OCI-LY7 (cell line): ENCODE data around the gene ZNF143. TPM values are rescaled to one million over a fixed set of nuclear protein-coding genes. Genes with fewer than 3 reads are reported as not detected.
A peak's percentile ranks its signal among the peaks of the same experiment; 100 is the strongest.

Experiments used
- BruUV-seq: library from RNA; stranded (reverse); fragments of 400-500 nt; replicated peaks from 2 replicates; lab custom pipeline; 2021; lab: Mats Ljungman, UMichigan
- CTCF ChIA-PET: fragments of 300-600 bp; sonication (Branson Sonifier 250); formaldehyde crosslinking; loops from one replicate; lab custom pipeline; 2022; ENCODE audit warnings: antibody characterized with exemption; ENCODE audit not compliant: unreplicated experiment; lab: Charles Lee
- POLR2A ChIA-PET: fragments of 300-600 bp; sonication (Branson Sonifier 250); formaldehyde crosslinking; loops from one replicate; lab custom pipeline; 2022; ENCODE audit warnings: antibody characterized with exemption; lab: Charles Lee
- DNase-seq: peaks from one replicate; pipeline ENCODE4 v3.0.0-alpha.2; 2015; ENCODE audit warnings: low spot score
- H2AFZ ChIP-seq: fragments of 200-600 bp; sonication (generic), shearing (Covaris generic); 2 replicates; pipeline ENCODE4 v1.6.1; 2014; ENCODE audit warnings: mild to moderate bottlenecking, antibody characterized with exemption, low read length, moderate library complexity
- H3K27ac ChIP-seq: fragments of 200-600 bp; sonication (generic); 2 replicates; pipeline ENCODE4 v1.5.1; 2014; ENCODE audit warnings: mixed run types, low read depth, mild to moderate bottlenecking, moderate library complexity, low read length, inconsistent platforms; ENCODE audit not compliant: poor library complexity, severe bottlenecking
- H3K36me3 ChIP-seq: fragments of 200-600 bp; sonication (generic); 2 replicates; pipeline ENCODE4 v1.6.1; 2014; ENCODE audit warnings: mild to moderate bottlenecking, antibody characterized with exemption, low read length, moderate library complexity, mixed read lengths; ENCODE audit not compliant: insufficient read depth
- H3K4me1 ChIP-seq: fragments of 200-600 bp; sonication (generic); 2 replicates; pipeline ENCODE4 v1.5.1; 2014; ENCODE audit warnings: mild to moderate bottlenecking, low read length; ENCODE audit not compliant: insufficient read depth, poor library complexity, severe bottlenecking
- H3K4me2 ChIP-seq: fragments of 200-600 bp; sonication (generic); 2 replicates; pipeline ENCODE4 v1.6.1; 2014; ENCODE audit warnings: mild to moderate bottlenecking, low read length
- H3K4me3 ChIP-seq: fragments of 200-600 bp; sonication (generic); 2 replicates; pipeline ENCODE4 v1.5.1; 2014; ENCODE audit warnings: mild to moderate bottlenecking, low read depth, low read length; ENCODE audit not compliant: poor library complexity, severe bottlenecking
- H3K79me2 ChIP-seq: fragments of 200-600 bp; sonication (generic); 2 replicates; pipeline ENCODE4 v1.6.1; 2016; ENCODE audit warnings: low read depth, mild to moderate bottlenecking, low read length, moderate library complexity, mixed read lengths; ENCODE audit not compliant: insufficient read depth
- H3K9me2 ChIP-seq: fragments of 200-600 bp; sonication (generic); 2 replicates; pipeline ENCODE4 v1.6.1; 2016; ENCODE audit warnings: mild to moderate bottlenecking, low read length, mixed read lengths; ENCODE audit not compliant: insufficient read depth
- H3K9me3 ChIP-seq: fragments of 200-600 bp; sonication (generic); 2 replicates; pipeline ENCODE4 v1.6.1; 2014; ENCODE audit warnings: mild to moderate bottlenecking, mixed run types, low read length, mixed read lengths
- H4K20me1 ChIP-seq: fragments of 200-600 bp; sonication (generic); 2 replicates; pipeline ENCODE4 v1.6.1; 2014; ENCODE audit warnings: mild to moderate bottlenecking, antibody characterized with exemption, low read length, moderate library complexity, mixed read lengths; ENCODE audit not compliant: insufficient read depth
- EZH2phosphoT487 ChIP-seq: fragments of 200-600 bp; sonication (generic); IDR thresholded peaks from 2 replicates; pipeline ENCODE4 v1.6.1; 2018; ENCODE audit warnings: low read depth, borderline replicate concordance, mild to moderate bottlenecking, mixed run types, antibody characterized with exemption, low read length, moderate library complexity, mixed read lengths
- intact Hi-C: fragments of 100-400 bp; cut with micrococcal nuclease; formaldehyde crosslinking; loops from one replicate; pipeline ENCODE4 v1.10.0; 2022; ENCODE audit not compliant: unreplicated experiment
- small RNA-seq: library from RNA; depleted of rRNA; stranded (forward); fragments of <200 nt; gene quantifications from one replicate; pipeline ENCODE3, GENCODE V24; 2014
- total RNA-seq, 2 experiments: library from RNA; depleted of rRNA in 1 of 2; stranded (reverse); fragments of >200 nt in 1 of 2; shearing (Covaris generic) in 1 of 2; gene quantifications; 2 replicates each; pipeline ENCODE4 v1.2.3, GENCODE V29; 2014 to 2022
- TF ChIP-seq, protein P1 (sequence below): fragments of 200-600 bp; sonication (generic); conservative IDR thresholded peaks from 2 replicates; pipeline ENCODE4 v1.5.1; 2014; ENCODE audit warnings: mild to moderate bottlenecking, antibody characterized with exemption, low read length, moderate library complexity, mixed read lengths

The ZNF143 gene
- total RNA-seq, 2 experiments from 2014 or later, result 25.0 to 28.4 TPM

GRCh38 chr11:9576701-9577381 lies 116.0 kb downstream of the ZNF143 start:
- peak overlapping the region; percentile 78 for H3K27ac ChIP-seq
- CTCF ChIA-PET, result interaction anchor here (0.7 to 1.5 kb wide), 3 partner anchors 18 to 36 kb away, joined by 3 to 6 read pairs (median 4); no protein-coding TSS in a partner anchor
- H4K20me1 ChIP-seq, result peaks cover 59% of the 10 kb centered on the region
- peaks cover 84% of the 10 kb centered on the region for H3K79me2 ChIP-seq
- no peaks in the 10 kb centered on the region for H3K9me3 ChIP-seq
- no peak overlapping the region for H2AFZ ChIP-seq
- no peaks in the 10 kb centered on the region for H3K9me2 ChIP-seq
- H3K4me3 ChIP-seq, result peak overlapping the region; percentile 99
- intact Hi-C loops, result loop anchor here (1.0 to 5.0 kb wide), 3 partner anchors 20 to 110 kb away; no protein-coding TSS in a partner anchor
- peaks cover 50% of the 10 kb centered on the region for H3K4me1 ChIP-seq
- H3K36me3 ChIP-seq, result peaks cover 77% of the 10 kb centered on the region
- TF ChIP-seq, protein P1, sequence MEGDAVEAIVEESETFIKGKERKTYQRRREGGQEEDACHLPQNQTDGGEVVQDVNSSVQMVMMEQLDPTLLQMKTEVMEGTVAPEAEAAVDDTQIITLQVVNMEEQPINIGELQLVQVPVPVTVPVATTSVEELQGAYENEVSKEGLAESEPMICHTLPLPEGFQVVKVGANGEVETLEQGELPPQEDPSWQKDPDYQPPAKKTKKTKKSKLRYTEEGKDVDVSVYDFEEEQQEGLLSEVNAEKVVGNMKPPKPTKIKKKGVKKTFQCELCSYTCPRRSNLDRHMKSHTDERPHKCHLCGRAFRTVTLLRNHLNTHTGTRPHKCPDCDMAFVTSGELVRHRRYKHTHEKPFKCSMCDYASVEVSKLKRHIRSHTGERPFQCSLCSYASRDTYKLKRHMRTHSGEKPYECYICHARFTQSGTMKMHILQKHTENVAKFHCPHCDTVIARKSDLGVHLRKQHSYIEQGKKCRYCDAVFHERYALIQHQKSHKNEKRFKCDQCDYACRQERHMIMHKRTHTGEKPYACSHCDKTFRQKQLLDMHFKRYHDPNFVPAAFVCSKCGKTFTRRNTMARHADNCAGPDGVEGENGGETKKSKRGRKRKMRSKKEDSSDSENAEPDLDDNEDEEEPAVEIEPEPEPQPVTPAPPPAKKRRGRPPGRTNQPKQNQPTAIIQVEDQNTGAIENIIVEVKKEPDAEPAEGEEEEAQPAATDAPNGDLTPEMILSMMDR, result no peak
- no peak for TF ChIP-seq EZH2phosphoT487
- DNase-seq, result no peak
- POLR2A ChIA-PET, result interaction anchor here (0.7 to 15.1 kb wide), 17 partner anchors 7 to 613 kb away, joined by 3 to 509 read pairs (median 4); partner anchors contain the start of gene TMEM9B
- H3K4me2 ChIP-seq, result peak overlapping the region; percentile 88
- BruUV-seq, result no TSS peak

DNA sequence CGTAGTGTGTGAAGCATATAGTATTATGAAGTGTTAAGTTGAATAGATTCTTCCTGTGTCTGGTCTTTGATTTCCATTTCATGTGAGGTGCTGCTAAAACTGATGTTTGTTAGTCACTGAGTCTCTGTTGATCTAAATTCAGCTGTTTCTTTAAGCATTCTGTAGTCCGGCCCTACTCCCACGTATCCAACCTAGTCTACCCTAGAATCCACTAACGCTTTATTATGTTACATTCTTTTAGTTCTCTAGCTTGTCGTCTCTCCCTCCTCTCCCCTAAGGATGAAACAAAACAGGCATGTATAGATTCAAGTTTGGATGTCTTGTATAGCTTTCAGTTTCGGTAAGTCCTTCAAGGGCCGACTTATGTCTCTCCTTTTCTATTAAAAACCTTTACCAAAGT lies 116.7 kb downstream of the ZNF143 start:
- Histone ChIP-seq H2AFZ (no peak overlapping the region), H4K20me1 (peaks cover 59% of the 10 kb centered on the region), H3K79me2 (peaks cover 90% of the 10 kb centered on the region), H3K27ac (peak overlapping the region; percentile 78), H3K4me2 (peak overlapping the region; percentile 88), H3K4me1 (peaks cover 43% of the 10 kb centered on the region), H3K9me2 (no peaks in the 10 kb centered on the region), H3K36me3 (peaks cover 84% of the 10 kb centered on the region), H3K4me3 (peak overlapping the region; percentile 99), H3K9me3 (no peaks in the 10 kb centered on the region)
- no TSS peak for BruUV-seq
- intact Hi-C loops, result loop anchor here (1.0 to 5.0 kb wide), 2 partner anchors 24 to 110 kb away; no protein-coding TSS in a partner anchor
- peak; percentile 46 for DNase-seq
- no peak for TF ChIP-seq EZH2phosphoT487
- TF ChIP-seq, protein P1, result no peak
- CTCF ChIA-PET, result interaction anchor here (1.2 to 1.5 kb wide), 2 partner anchors 34 to 36 kb away, joined by 4 to 6 read pairs; no protein-coding TSS in a partner anchor
- POLR2A ChIA-PET, result interaction anchor here (0.5 to 15.1 kb wide), 13 partner anchors 9 to 613 kb away, joined by 3 to 509 read pairs (median 4); partner anchors contain the start of gene TMEM9B

Small RNAs within 50 kb of the gene (small RNA-seq; reads per million reads assigned to genes)
- gene RF01210 (not detected), gene SNORA23 (74.9 reads per million, percentile 99 among the genes with 10 or more reads in this experiment)

Other genes with a start within 250 kb of the ZNF143 start
- 8.3 and 10.5 TPM in 2 replicates for gene DENND5A, start 195.7 kb upstream of the ZNF143 start, total RNA-seq (2014; rRNA removed; shearing (Covaris generic))
- gene DENND5A, start 195.7 kb upstream of the ZNF143 start, total RNA-seq (2022), result 4.0 and 5.1 TPM in 2 replicates
- gene TMEM41B, start 146.4 kb upstream of the ZNF143 start, total RNA-seq (2014; rRNA removed; shearing (Covaris generic)), result 46.9 and 53.9 TPM in 2 replicates
- 44.3 and 44.7 TPM in 2 replicates for gene TMEM41B, start 146.4 kb upstream of the ZNF143 start, total RNA-seq (2022)
- gene IPO7, start 76.4 kb upstream of the ZNF143 start, total RNA-seq (2014; rRNA removed; shearing (Covaris generic)), result 88.3 and 120 TPM in 2 replicates
- 150 and 160 TPM in 2 replicates for gene IPO7, start 76.4 kb upstream of the ZNF143 start, total RNA-seq (2022)
- gene WEE1, start 112.7 kb downstream of the ZNF143 start, total RNA-seq (2014; rRNA removed; shearing (Covaris generic)), result 141 and 147 TPM in 2 replicates
- 216 and 237 TPM in 2 replicates for gene WEE1, start 112.7 kb downstream of the ZNF143 start, total RNA-seq (2022)
- gene SWAP70, start 203.1 kb downstream of the ZNF143 start, total RNA-seq (2014; rRNA removed; shearing (Covaris generic)), result 37.5 and 44.4 TPM in 2 replicates
- gene SWAP70, start 203.1 kb downstream of the ZNF143 start, total RNA-seq (2022), result 91.9 and 110 TPM in 2 replicates